GM21423 (cell line): ENCODE results near the gene SLC22A3.
"Not testable (repeated sequence)": the region's sequence is repeated elsewhere in the genome, so short reads cannot be mapped to it uniquely, and the experiment has no call there.

ENCODE experiments used
- ATAC-seq: cut with Tn5 transposase; IDR thresholded peaks from one replicate; pipeline ENCODE4 v1.9.1; 2021; ENCODE audit warnings: mild to moderate bottlenecking, moderate library complexity; ENCODE audit not compliant: unreplicated experiment

SLC22A3 gene

DNA sequence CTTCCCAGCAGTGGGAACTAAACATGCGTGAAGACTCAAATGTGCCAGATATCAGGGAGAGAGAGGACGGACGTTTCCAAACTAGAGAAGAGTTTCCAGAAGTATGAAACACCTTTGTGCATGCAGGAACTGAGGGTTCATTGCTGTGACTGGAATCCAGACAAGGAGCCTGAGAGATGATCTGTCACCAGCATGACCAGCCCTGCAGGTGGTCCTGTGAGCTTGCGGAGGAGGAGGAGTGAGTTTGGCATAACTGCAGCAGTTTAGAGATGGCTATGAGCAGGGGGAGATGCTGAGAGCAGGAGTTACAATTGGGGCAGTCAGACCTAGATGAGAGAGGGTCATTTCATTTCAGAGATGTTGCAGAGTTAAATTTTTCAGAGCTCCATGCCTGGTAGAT is 89.6 kb downstream of the SLC22A3 start:
- no peak for ATAC-seq

DNA sequence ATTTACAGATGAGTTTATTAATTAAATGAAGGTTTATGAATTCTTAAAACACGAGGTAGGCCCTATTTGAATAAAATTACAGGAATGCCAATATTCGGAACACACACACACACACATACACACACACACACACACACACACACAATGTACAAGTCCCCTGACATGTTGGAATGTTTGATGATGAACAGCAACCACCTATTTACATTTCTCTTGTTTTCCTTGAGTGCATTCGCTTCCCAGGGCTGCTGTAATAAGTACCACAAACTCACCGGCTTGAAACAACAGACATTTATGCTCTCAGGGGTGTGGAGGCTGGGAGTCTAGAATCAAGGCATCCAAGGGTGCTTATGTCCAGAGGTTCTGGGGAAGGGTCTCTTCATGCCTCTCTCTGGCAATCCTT is 90.3 kb downstream of the SLC22A3 start:
- no peak for ATAC-seq

DNA sequence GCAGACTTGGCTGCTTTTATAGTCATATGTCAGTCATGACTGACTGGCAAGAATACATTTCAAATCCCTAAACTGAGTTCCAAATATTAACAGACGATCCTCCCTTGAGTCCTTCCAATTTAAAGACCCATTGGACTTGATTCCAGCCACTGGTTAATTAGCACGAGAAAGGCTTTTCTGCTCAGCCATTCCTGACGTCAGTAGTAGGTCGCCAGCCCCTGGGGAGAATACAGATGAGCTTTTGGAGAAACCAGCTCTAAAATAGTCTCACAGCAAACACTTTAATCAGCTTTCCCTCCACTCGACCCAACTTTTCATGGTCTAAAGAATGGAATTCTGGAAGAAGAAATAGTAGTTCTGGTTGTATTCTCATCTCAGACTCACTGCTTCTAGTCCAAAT is 91.6 kb downstream of the SLC22A3 start:
- ATAC-seq: no peak

DNA sequence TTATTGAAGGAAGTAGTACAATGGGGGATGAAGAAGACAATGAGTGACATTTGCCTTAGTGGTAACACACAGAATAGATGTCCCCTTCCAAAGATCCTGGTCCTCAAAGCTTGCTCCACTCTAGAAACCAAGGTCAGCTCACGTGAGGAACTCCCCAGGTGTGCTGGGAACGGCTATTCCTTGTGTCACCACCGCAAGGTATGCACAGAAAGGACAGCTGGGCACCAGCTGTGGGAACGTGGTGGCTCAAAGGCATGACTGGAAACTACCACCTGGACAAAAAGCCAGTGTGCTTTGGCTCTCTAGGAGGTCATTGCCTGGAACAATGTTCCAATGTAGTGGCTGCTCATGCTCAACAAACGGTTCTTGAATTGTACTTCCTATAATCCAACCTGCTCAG is 94.0 kb downstream of the SLC22A3 start:
- no peak for ATAC-seq

DNA sequence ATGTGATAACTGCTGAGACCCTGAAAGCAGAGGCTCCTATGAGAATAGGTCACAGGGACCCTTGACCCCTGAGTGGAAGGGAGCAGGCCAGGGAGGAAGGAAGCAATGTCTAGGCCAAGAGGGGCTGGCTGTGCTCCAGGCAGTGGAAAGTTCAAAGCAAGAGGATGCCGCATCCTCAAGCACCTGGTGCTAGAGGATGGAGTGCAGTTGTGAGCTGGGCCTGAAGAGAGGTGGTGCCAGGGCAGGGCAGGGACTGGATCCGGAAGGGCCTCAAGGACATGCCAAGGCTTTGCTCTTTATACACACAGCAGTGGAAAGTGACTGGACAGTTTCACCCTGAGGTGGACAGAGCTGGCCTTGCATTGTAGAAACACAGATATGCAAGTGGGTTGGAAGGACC is 97.0 kb downstream of the SLC22A3 start:
- no peak for ATAC-seq

DNA sequence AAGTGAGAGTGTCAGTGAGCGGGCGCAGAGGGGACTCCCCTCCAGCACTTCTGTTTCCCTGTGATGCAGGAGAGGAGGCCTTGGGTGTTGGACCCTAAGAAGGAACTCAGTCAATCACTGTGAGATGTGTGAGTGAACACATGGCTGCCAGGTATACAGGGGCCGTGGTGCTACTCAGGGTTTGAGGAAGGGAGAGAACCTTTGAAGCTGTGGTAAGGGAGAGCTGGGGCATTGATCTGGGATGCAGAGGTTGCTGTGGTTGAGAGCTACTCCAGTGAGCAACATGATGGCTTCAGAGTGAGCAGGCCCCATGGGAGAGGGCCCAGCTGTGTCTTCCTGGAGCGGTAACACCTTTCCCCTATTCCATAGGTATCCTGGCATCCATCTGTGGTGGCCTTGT is 99.2 kb downstream of the SLC22A3 start:
- ATAC-seq: no peak

DNA sequence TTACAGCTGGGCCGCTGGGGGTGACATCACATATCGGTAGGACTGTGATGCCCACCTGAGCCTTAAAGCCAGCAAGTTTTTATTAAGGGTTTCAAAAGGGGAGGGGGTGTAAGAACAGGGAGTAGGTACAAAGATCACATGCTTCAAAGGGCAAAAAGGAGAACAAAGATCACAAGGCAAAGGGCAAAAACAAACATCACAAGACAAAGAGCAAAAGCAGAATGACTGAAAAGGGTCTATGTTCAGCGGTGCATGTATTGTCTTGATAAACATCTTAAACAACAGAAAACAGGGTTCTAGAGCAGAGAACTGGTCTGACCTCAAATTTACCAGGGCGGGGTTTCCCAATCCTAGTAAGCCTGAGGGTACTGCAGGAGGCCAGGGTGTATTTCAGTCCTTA is 101.6 kb downstream of the SLC22A3 start:
- ATAC-seq: not testable (repeated sequence)

DNA sequence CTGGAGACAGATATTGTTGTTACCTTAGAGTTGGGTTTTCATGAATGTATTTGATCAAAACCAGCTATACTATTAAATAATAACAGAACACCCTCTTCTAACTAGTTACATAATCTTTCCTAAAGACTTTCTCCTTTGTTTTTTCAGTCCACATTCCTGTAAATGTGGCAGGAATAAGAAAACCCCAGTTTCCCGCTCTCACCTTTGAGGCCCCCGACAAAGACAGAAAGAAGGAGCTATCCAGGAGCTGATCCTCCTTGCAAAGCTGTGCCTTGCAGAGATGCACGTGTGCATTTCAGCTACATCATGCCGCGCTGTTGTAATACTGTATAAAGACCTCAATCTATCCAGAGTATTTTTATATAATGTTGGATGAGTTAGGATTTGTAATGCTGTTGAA is 102.7 kb downstream of the SLC22A3 start:
- no peak for ATAC-seq

DNA sequence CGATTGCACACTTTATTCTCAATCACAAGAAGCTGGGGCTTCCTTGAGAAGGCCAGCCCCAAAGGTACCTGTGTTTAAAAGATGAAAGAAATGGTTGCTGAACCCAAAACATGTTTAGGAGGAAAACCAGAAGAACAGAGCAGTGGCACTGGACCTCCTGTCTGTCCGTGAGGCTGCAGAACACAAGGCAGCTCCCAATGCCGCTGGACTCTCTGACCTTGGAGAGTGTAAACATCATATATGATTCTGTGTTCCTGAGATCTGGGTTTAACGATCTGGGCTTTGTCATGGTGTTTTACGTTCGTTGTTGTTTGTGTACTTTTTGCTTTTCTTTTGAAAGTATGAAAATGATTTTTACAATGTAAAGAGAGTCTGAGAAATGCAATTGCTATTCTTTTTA is 106.1 kb downstream of the SLC22A3 start:
- ATAC-seq: no peak

DNA sequence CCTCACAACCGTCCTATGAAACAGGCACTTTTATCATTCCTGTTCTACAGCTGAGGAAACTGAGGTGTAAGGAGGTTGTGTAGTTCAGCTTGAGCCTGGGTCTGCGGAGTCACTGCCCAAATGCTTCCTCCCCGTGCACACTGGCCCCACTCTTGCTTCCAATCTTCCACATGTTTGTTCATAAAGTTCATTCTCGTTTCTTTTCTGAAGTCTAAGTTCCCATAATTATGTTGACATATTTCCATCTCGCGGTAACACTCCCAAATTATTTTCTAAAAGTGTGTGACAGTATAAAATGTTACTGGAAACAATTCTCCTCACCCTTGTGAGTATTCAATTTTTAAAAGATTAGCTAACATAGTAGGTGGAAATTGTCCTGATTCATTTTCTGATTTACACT is 106.9 kb downstream of the SLC22A3 start:
- no peak for ATAC-seq

DNA sequence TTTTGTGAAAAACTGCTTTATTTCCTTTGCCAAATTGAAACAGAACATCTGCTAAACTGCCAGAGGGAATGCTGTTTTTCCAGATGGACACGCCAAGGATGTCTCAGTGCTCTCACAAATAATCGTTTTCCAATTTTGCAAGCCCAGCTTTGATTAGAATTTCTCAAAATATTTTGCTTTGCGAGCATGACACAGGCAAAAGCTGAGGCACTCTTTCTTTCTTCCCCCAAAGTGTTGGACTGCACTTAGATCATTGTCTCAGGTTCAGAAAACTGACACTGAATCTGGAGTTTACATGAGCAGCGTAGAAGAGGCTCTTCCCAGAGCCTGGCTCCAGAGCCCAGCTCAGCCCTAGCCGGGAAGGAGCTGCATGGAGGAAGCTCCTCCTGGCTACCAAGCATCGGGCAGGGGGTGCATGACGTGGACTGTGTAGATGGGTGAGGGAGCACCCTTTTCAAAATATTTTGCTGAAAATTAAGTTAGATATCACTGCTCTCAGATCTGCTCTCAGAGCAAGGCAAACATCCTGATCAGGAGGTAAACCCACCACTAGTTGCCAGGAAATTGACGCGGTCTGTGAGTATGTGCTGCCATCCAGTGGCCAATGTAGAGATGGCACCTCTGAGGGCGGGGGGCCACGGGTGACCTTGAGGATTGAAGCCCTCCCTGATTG is 107.5 kb downstream of the SLC22A3 start:
- ATAC-seq: peak; percentile 82

DNA sequence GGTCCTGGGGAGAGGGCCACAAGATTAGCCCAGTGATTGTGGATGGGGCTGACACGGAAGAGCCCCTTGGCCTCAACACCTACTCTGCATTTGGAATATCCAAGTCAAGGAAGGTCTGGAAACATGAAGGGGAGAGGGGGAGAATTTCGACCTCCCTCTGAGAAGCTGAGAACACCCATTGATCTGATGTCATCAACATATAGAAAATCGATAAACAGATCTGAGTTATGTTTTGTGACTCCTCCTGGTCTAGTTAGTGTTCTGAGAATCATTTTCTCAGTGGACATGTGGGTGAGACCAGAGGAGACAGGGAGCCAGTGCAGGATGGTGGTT is 108.0 kb downstream of the SLC22A3 start:
- ATAC-seq: no peak

DNA sequence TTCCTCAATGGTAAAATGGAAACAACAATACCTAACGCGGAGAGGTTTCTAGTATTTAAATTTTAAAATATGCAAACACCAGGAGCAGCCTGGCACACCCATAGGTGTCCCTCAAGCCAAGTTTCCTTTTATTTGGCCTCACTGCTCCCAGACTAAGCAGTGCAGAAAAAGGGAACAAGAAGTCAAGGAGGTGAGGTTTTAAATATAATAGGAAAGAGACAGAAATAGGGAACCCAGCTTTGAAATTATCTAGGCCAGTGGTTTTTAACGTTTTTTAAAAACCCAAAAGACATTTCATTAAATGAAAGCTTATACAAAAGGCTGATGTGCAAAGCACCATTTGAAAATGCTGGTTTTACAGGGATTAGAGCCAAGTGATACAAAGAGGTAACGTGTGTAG is 109.6 kb downstream of the SLC22A3 start:
- ATAC-seq: no peak

DNA sequence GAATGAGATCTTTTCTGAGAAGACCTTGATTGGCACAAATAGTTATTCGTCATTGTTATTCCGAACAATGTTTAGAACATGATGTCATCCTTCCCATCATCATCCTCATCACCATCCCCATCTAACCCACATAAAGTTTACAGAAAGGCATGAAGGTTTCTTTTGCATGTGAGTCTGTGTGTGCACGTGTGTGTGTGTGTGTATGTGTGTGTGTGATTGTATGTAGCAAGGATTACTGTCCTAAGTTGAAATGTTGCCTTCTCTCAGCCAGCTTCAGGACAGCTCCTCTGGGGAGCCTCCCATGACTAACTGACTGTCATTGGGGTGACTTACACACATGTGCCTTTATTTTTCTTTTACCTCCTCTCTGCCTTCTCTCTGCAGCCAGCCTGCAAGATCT is 113.5 kb downstream of the SLC22A3 start:
- no peak for ATAC-seq

DNA sequence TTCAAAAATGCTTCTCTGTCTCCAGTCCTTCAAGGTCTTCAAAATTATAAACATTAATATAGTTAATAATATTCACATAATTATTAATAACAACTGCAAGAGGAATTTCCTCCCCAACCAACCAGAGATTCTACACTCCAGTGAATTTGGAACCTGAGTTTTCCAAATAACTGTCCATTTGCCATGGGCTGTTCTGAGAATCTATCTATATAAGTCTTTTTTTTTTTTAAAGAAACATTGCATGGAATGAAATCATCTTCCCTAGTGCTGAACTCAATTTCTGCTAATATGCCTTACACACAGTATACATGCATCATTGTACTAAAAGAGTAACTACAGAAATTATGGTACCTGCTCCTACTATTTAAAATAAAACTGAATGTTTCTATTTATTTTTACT is 113.9 kb downstream of the SLC22A3 start:
- peak; percentile 6 for ATAC-seq

DNA sequence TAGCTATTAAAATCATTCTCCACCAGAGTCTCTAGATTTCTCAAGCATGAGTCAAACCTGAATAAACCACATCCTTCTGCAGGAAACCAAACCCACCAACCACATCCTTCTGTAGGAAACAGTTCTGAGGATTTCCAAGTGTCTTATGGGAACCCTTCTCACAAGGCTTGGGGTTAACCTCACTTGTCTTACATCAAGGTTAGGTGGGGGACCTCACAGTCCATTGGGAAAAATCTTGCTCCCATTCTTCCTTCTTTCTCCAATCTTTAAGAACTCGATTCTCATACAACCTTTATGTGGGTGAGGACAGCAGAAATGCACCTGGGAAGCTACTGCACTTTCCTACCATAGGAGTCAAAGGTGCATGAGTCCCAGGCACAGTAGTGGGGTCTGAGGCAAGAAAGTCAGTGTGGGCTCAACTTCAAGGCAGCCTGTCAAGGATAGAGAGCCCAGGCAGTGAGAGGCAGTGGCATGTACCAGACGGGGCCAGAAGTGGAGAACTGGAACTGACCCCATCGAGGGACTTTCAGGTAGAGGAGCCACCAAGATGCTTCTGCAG is 114.5 kb downstream of the SLC22A3 start:
- peak; percentile 93 for ATAC-seq

DNA sequence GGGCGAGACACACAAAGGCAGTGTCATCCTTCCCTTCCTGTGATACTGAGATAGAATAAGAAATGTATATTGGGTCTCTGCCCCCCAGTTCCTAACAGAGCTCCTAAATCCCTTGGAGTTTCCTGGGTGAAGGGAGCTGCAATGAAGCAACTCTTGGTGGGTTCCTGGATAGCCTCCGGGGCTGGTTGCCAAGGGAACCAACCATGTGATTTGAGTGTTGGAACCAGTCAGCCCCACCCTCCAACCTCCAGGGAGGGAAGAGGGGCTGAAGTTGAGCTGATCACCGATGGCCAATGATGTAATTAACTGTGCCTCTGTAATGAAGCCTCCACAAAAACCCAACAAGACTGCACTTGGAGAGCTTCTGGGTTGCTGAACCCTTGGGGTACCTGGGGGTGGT is 116.6 kb downstream of the SLC22A3 start:
- ATAC-seq: no peak

DNA sequence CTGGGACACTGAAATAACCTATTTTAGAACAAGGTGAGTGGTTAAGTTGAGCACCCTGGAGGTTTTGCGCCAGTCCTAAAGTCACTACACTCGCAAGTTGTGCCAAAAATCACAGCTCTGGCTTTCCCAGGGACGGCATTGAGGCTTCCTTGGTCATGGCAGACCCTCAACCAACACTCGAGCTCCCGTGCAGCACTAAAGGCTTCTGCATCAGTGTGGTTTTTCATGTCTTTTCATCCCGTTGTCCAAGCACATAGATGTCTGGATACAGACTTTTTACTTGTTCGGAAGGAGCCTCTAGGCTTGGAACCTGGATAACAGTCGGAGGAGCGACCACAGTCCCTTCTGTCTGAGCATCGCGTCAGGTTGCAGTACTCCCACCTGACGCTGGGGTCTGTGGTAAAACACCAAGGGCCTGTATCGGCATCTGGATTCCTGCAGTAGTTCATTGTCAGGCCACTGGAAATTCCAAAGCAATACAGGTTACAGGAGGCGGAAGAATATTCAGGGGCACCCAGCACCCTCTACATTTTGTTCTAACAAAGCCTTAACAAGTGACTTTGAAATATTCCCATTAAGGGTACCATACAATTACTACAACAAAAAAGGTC is 119.2 kb downstream of the SLC22A3 start:
- ATAC-seq: not testable (repeated sequence)

DNA sequence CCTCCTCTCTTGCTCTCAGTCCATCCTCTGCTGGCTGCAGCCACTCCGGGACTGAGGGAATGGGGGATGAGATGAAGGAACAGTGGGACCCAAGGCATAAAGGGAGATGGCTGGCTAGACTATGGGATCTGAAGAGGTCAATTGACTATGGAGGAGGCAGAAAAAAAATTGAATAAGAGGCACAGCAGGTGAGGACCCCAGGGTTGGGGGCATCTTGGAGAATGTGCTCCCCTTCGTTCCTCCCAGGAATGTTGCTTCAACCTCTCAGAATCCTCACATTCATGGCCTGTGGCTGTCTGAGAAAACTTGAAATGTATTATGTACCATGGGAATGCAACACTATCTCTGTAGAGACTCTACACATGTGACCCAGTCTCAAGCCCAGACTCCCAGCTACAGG is 121.0 kb downstream of the SLC22A3 start:
- no peak for ATAC-seq

DNA sequence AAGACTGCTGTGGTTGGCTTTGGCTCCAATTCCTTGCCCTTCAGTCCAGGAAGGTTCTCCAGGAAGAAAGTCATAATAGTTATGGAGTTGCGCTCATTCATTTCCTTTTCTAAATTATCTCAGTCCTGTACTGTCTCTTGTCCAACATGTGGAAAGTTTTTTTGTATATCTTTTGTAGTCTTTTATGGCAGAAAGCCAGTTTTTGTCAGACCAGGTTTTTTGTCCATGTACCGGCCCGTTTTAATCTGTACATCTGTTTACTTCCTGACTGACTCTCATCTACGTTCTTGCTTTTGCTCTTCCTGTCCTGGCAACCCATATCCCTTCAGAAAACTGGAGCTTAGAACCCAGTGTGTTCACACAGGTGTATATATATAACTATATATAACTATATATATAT is 127.9 kb downstream of the SLC22A3 start:
- not testable (repeated sequence) for ATAC-seq

DNA sequence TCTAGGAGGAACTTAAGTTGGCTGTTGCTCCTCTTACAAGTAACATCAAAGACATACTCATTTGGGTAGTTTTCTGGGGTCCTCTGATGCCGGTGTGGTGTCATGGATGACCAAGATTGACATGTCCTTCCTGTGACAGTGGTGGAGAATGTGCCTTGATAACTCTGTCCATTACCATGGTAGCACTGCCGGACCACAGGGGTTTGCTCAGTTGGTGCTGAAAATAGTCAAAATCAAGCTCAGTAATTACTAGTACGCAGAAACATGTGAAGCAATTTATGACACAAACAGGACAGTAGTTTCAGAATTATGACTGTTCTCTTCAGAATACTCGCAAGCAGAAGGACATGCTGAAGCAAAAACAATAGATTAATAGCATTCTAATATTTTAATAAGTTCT is 128.9 kb downstream of the SLC22A3 start:
- not testable (repeated sequence) for ATAC-seq

DNA sequence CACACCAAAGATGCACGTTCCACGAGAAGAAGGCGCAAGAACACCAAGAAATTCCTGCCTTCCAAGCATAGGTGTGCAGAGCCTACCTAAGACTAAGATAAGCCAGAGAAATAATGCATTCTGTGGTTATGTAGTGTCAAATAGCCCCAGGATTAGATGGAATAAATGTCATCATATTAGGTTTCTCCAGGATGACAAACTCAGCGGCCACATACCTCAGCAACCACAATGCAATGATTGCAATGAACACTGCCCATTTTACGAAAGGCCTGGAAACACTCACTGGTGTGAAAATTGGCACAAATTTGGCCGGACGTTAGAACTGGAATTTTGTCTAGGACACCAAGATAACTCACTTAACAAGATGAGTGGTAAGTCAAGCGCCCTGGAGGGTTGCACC is 129.7 kb downstream of the SLC22A3 start:
- ATAC-seq: no peak

DNA sequence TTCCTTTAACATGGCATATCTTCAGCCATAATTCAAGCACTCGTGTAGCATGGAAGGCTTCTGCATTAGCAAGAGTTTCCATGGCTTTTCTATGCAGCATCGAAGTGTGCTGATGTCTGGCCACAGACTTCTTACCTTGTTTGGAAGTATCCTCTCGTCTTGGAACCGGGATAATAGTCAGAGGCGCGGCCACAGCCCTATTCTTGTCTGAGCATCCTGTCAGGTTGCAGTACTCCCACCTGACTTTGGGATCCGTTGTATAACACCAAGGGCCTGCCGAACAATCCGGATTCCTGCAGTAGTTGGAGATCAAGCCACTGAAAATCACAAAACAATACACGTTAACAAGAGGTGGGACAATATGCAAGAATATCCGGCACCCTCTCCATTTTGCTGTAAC is 138.9 kb downstream of the SLC22A3 start:
- no peak for ATAC-seq
